GM21717 (cell line): Measurements from ENCODE around the gene SF3B5.
"Not testable (repeated sequence)": the region's sequence is repeated elsewhere in the genome, so short reads cannot be mapped to it uniquely, and the experiment has no call there.

Experiments used
- ATAC-seq: cut with Tn5 transposase; IDR thresholded peaks from one replicate; pipeline ENCODE4 v1.9.1; 2021; ENCODE audit warnings: mild to moderate bottlenecking, moderate library complexity; ENCODE audit not compliant: unreplicated experiment

The SF3B5 gene

GRCh38 chr6:144106206-144106605 is 10.8 kb upstream of the SF3B5 start:
- ATAC-seq = no peak

GRCh38 chr6:144104898-144105487 is 9.6 kb upstream of the SF3B5 start:
- ATAC-seq = no peak

- no peak for ATAC-seq
Observed at GRCh38 chr6:144104488-144104887, 9.1 kb upstream of the SF3B5 start.

GRCh38 chr6:144103026-144103563 is 7.7 kb upstream of the SF3B5 start:
- ATAC-seq = no peak

GRCh38 chr6:144098993-144099392 is 3.6 kb upstream of the SF3B5 start:
- ATAC-seq = no peak

GRCh38 chr6:144094731-144095133 is 641 bp downstream of the SF3B5 start:
- ATAC-seq = peak; percentile 1

GRCh38 chr6:144093658-144094057 is 1.7 kb downstream of the SF3B5 start:
- no peak for ATAC-seq

GRCh38 chr6:144093236-144093635 is 2.1 kb downstream of the SF3B5 start:
- ATAC-seq = no peak

GRCh38 chr6:144090384-144090783 is 5.0 kb downstream of the SF3B5 start:
- ATAC-seq = no peak

- no peak for ATAC-seq
Observed at GRCh38 chr6:144087789-144088426, 7.5 kb downstream of the SF3B5 start.

- no peak for ATAC-seq
Observed at GRCh38 chr6:144086959-144087358, 8.4 kb downstream of the SF3B5 start.

GRCh38 chr6:144083172-144083571 is 12.2 kb downstream of the SF3B5 start:
- no peak for ATAC-seq

GRCh38 chr6:144082412-144082811 is 13.0 kb downstream of the SF3B5 start:
- not testable (repeated sequence) for ATAC-seq

- ATAC-seq = no peak
Observed at GRCh38 chr6:144077871-144078270, 17.5 kb downstream of the SF3B5 start.

- no peak for ATAC-seq
Observed at GRCh38 chr6:144075875-144076274, 19.5 kb downstream of the SF3B5 start.

GRCh38 chr6:144075187-144075586 is 20.2 kb downstream of the SF3B5 start:
- ATAC-seq = no peak

- ATAC-seq = no peak
Observed at GRCh38 chr6:144073024-144073423, 22.3 kb downstream of the SF3B5 start.

- ATAC-seq = no peak
Observed at GRCh38 chr6:144069506-144069905, 25.9 kb downstream of the SF3B5 start.

GRCh38 chr6:144068794-144069193 is 26.6 kb downstream of the SF3B5 start:
- ATAC-seq = no peak

GRCh38 chr6:144066741-144067484 is 28.5 kb downstream of the SF3B5 start:
- ATAC-seq = peak; percentile 41

GRCh38 chr6:144066255-144066654 is 29.1 kb downstream of the SF3B5 start:
- no peak for ATAC-seq

GRCh38 chr6:144065213-144065660 is 30.1 kb downstream of the SF3B5 start:
- ATAC-seq = peak; percentile 1
